Keratinocyte (primary cell): ENCODE data around the gene TFCP2L1. TPM values are rescaled to one million over a fixed set of nuclear protein-coding genes. Genes with fewer than 3 reads are reported as not detected.

Experiments used
- DNase-seq: peaks from one replicate; pipeline ENCODE4 v3.0.0-alpha.2; 2011; ENCODE audit warnings: low read depth, missing footprints, low spot score
- FAIRE-seq: peaks from 2 replicates; lab custom pipeline; 2011; peaks lifted over from hg19 to GRCh38; lab: Jason Lieb, UNC
- H2AFZ ChIP-seq: 2 replicates; pipeline ENCODE4 v1.6.0; 2012; ENCODE audit warnings: low read length, control low read depth, inconsistent platforms; ENCODE audit not compliant: control insufficient read depth
- H3K27ac ChIP-seq: 2 replicates; pipeline ENCODE4 v1.5.1; 2011; ENCODE audit warnings: low read length; ENCODE audit not compliant: control insufficient read depth, insufficient read depth
- H3K27me3 ChIP-seq: 3 replicates; pipeline ENCODE4 v1.6.0; 2011; ENCODE audit warnings: low read length; ENCODE audit not compliant: control insufficient read depth, insufficient read depth; ENCODE audit errors: extremely low read depth
- H3K36me3 ChIP-seq, 2 experiments: 2 replicates in 1 of 2; 3 replicates in 1 of 2; pipeline ENCODE4 v1.5.1; 2011; ENCODE audit warnings: low read length in 2 of 2, mild to moderate bottlenecking in 1 of 2; ENCODE audit not compliant: control insufficient read depth in 2 of 2, insufficient read depth in 2 of 2; ENCODE audit errors: extremely low read depth in 1 of 2
- H3K4me1 ChIP-seq: 3 replicates; pipeline ENCODE4 v1.5.1; 2011; ENCODE audit warnings: low read length; ENCODE audit not compliant: control insufficient read depth, insufficient read depth; ENCODE audit errors: extremely low read depth
- H3K4me2 ChIP-seq: 3 replicates; pipeline ENCODE4 v1.6.0; 2011; ENCODE audit warnings: low read depth, low read length; ENCODE audit not compliant: control insufficient read depth, insufficient read depth; ENCODE audit errors: extremely low read depth
- H3K4me3 ChIP-seq, 3 experiments: fragments of 200-600 bp in 1 of 3; sonication (generic) in 1 of 3; 2 replicates in 2 of 3; 3 replicates in 1 of 3; pipeline ENCODE4 v1.5.1; 2011 to 2016; ENCODE audit warnings: low read length in 3 of 3, mild to moderate bottlenecking in 3 of 3, control low read depth in 2 of 3, inconsistent platforms in 1 of 3, low read depth in 1 of 3, mixed read lengths in 1 of 3, mixed run types in 1 of 3, moderate library complexity in 1 of 3; ENCODE audit not compliant: control insufficient read depth in 2 of 3, insufficient read depth in 2 of 3; ENCODE audit errors: extremely low read depth in 1 of 3
- H3K79me2 ChIP-seq: 2 replicates; pipeline ENCODE4 v1.6.0; 2012; ENCODE audit warnings: low read length; ENCODE audit not compliant: control insufficient read depth, insufficient read depth
- H3K9ac ChIP-seq: 3 replicates; pipeline ENCODE4 v1.6.0; 2011; ENCODE audit warnings: low read length; ENCODE audit not compliant: control insufficient read depth, insufficient read depth; ENCODE audit errors: extremely low read depth
- H3K9me1 ChIP-seq: 3 replicates; pipeline ENCODE4 v1.6.0; 2011; ENCODE audit warnings: low read length; ENCODE audit not compliant: control insufficient read depth, insufficient read depth; ENCODE audit errors: extremely low read depth
- H3K9me3 ChIP-seq: 2 replicates; pipeline ENCODE4 v1.5.1; 2012; ENCODE audit warnings: low read depth, low read length; ENCODE audit not compliant: control insufficient read depth
- H4K20me1 ChIP-seq: 3 replicates; pipeline ENCODE4 v1.6.0; 2011; ENCODE audit warnings: low read length; ENCODE audit not compliant: control insufficient read depth, insufficient read depth; ENCODE audit errors: extremely low read depth
- EZH2 ChIP-seq: IDR thresholded peaks from one replicate; pipeline ENCODE4 v1.6.1; 2012; ENCODE audit warnings: inconsistent platforms, mild to moderate bottlenecking, low read length, moderate library complexity
- dilution Hi-C: fragments of 300-500 bp; cut with MboI; formaldehyde crosslinking; loops from one replicate; pipeline ENCODE4 v1.7.0; 2020; ENCODE audit warnings: low sequenced_read_pairs; ENCODE audit not compliant: extremely low pct_ligation_motif_present
- polyA plus RNA-seq, 5 experiments: library from polyadenylated mRNA; depleted of rRNA in 3 of 5; stranded (reverse) in 3 of 5; stranded (forward) in 1 of 5; unstranded in 1 of 5; fragments of >200 nt; gene quantifications; 1 replicate in 1 of 5; 2 replicates in 3 of 5; 3 replicates in 1 of 5; pipeline versions ENCODE4 v1.2.1 to v1.2.3, GENCODE V29; 2011 to 2012; ENCODE audit warnings: missing spikeins in 2 of 5, low read depth in 1 of 5, low replicate concordance in 1 of 5
- TF ChIP-seq, protein P1 (sequence below), 3 experiments: IDR thresholded peaks in 1 of 3; conservative IDR thresholded peaks in 1 of 3; optimal IDR thresholded peaks in 1 of 3; 2 replicates in 2 of 3; 3 replicates in 1 of 3; pipeline versions ENCODE3 to v1.5.1; 2011; ENCODE audit warnings: low read length in 3 of 3, mild to moderate bottlenecking in 3 of 3, moderate library complexity in 2 of 3, control low read depth in 1 of 3, inconsistent platforms in 1 of 3; ENCODE audit not compliant: insufficient read depth in 2 of 3; ENCODE audit errors: extremely low read depth in 1 of 3

The TFCP2L1 gene
- polyA plus RNA-seq, 1 donor (not counting 4 experiments of a cell fraction or from before 2014, with no cell fraction given), result 29.4 TPM

DNA sequence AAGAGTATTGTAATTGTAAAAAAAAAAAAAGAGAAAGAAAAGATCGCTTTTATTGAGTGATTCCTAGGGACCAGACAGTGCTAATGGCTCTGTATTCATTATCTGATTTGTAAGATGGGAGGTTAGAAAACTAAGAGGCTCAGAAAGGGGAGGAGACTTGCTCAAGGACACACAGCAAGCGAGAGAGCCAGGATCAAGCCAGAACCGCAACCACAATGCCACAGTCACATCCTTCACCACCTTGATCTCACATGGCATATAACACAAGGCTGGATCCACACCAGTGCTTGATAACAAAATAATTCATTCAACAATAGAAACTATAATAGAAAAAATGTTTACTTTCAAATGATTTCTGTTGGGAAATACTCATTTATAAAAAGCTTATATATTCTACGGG, 37.5 kb downstream of the TFCP2L1 start:
- TF ChIP-seq EZH2, result no peak
- TF ChIP-seq, protein P1, sequence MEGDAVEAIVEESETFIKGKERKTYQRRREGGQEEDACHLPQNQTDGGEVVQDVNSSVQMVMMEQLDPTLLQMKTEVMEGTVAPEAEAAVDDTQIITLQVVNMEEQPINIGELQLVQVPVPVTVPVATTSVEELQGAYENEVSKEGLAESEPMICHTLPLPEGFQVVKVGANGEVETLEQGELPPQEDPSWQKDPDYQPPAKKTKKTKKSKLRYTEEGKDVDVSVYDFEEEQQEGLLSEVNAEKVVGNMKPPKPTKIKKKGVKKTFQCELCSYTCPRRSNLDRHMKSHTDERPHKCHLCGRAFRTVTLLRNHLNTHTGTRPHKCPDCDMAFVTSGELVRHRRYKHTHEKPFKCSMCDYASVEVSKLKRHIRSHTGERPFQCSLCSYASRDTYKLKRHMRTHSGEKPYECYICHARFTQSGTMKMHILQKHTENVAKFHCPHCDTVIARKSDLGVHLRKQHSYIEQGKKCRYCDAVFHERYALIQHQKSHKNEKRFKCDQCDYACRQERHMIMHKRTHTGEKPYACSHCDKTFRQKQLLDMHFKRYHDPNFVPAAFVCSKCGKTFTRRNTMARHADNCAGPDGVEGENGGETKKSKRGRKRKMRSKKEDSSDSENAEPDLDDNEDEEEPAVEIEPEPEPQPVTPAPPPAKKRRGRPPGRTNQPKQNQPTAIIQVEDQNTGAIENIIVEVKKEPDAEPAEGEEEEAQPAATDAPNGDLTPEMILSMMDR (optimal IDR thresholded peaks at IDR 0.05 in 1 of 3, IDR thresholded peaks at IDR 0.05 in 1 of 3, conservative IDR thresholded peaks at IDR 0.05 in 1 of 3; ENCODE audit: extremely low read depth in 1 of 3, insufficient read depth in 2 of 3, low read length in 3 of 3), result no peak
- DNase-seq (no peak), FAIRE-seq (no peak)
- H3K9ac ChIP-seq, result no peak overlapping the region
- no peak overlapping the region for H3K4me3 ChIP-seq
- peaks cover 8% of the 10 kb centered on the region for H3K79me2 ChIP-seq
- no peaks in the 10 kb centered on the region for H3K4me1 ChIP-seq
- H3K27me3 ChIP-seq, result no peaks in the 10 kb centered on the region
- no peak overlapping the region for H2AFZ ChIP-seq
- dilution Hi-C loops, result no loop called here
- H4K20me1 ChIP-seq, result peaks cover 3% of the 10 kb centered on the region
- H3K4me2 ChIP-seq, result no peak overlapping the region
- no peak overlapping the region for H3K27ac ChIP-seq
- peaks cover 21 to 34% of the 10 kb centered on the region in 2 experiments for H3K36me3 ChIP-seq
- H3K9me1 ChIP-seq, result no peaks in the 10 kb centered on the region
- H3K9me3 ChIP-seq, result no peaks in the 10 kb centered on the region

GRCh38 chr2:121246704-121247255, 38.2 kb downstream of the TFCP2L1 start:
- Histone ChIP-seq H3K36me3 (peaks cover 25 to 34% of the 10 kb centered on the region in 2 experiments), H3K4me2 (no peak overlapping the region), H3K9me1 (no peaks in the 10 kb centered on the region), H3K27ac (no peak overlapping the region), H3K9me3 (no peaks in the 10 kb centered on the region), H3K9ac (no peak overlapping the region), H3K27me3 (no peaks in the 10 kb centered on the region), H3K4me3 (no peak overlapping the region), H4K20me1 (peaks cover 3% of the 10 kb centered on the region), H3K79me2 (peaks cover 4% of the 10 kb centered on the region), H3K4me1 (no peaks in the 10 kb centered on the region), H2AFZ (no peak overlapping the region)
- DNase-seq (no peak), FAIRE-seq (no peak)
- TF ChIP-seq, protein P1 (optimal IDR thresholded peaks at IDR 0.05 in 1 of 3, IDR thresholded peaks at IDR 0.05 in 1 of 3, conservative IDR thresholded peaks at IDR 0.05 in 1 of 3; ENCODE audit: extremely low read depth in 1 of 3, insufficient read depth in 2 of 3, low read length in 3 of 3), result no peak
- no peak for TF ChIP-seq EZH2
- dilution Hi-C loops, result no loop called here
